ENCODE results near the gene BRD4. TPM values are rescaled to one million over a fixed set of nuclear protein-coding genes. Genes with fewer than 3 reads are reported as not detected.
A peak's percentile ranks its signal among the peaks of the same experiment; 100 is the strongest.

Gene BRD4
- polyA plus RNA-seq, 1 donor from 2014 or later: 3.6 TPM

- peak overlapping the region; percentile 87 for H3K27ac ChIP-seq (ENCODE audit: low read length)
- H3K9me3 ChIP-seq (ENCODE audit: low read length): no peaks in the 10 kb centered on the region
- no peaks in the 10 kb centered on the region for H3K27me3 ChIP-seq (ENCODE audit: insufficient read depth, low read depth, low read length)
- no peak overlapping the region for H2AFZ ChIP-seq (ENCODE audit: low read depth, low read length)
- H4K20me1 ChIP-seq (ENCODE audit: insufficient read depth): peaks cover 14% of the 10 kb centered on the region
- no peaks in the 10 kb centered on the region for H3K36me3 ChIP-seq (ENCODE audit: insufficient read depth, low read length)
- H3K9me2 ChIP-seq (ENCODE audit: insufficient read depth, low read length): no peaks in the 10 kb centered on the region
- H3K79me2 ChIP-seq (replicated peaks; ENCODE audit: insufficient read depth, low read length): peaks cover 65% of the 10 kb centered on the region
- peak overlapping the region; percentile 96 for H3K9ac ChIP-seq (ENCODE audit: low read length)
- peak overlapping the region; percentile 99 for H3K4me3 ChIP-seq (ENCODE audit: low read length)
- H3F3A ChIP-seq (ENCODE audit: insufficient read depth, low read length, poor library complexity, severe bottlenecking): no peaks in the 10 kb centered on the region
- TF ChIP-seq MXI1 (conservative IDR thresholded peaks at IDR 0.05; ENCODE audit: poor library complexity, severe bottlenecking) (peak; percentile 17), RAD21 (conservative IDR thresholded peaks at IDR 0.05) (no peak)
- peak overlapping the region; percentile 43 for H3K4me2 ChIP-seq (ENCODE audit: low read length)
These were observed 1.4 kb downstream of the BRD4 start for GRCh38 chr19:15330801-15331418.

GRCh38 chr19:15328312-15328711, 4.0 kb downstream of the BRD4 start:
- H2AFZ ChIP-seq (ENCODE audit: low read depth, low read length): no peak overlapping the region
- no peak overlapping the region for H3K9ac ChIP-seq (ENCODE audit: low read length)
- no peaks in the 10 kb centered on the region for H3F3A ChIP-seq (ENCODE audit: insufficient read depth, low read length, poor library complexity, severe bottlenecking)
- peaks cover 90% of the 10 kb centered on the region for H3K79me2 ChIP-seq (replicated peaks; ENCODE audit: insufficient read depth, low read length)
- peaks cover 34% of the 10 kb centered on the region for H4K20me1 ChIP-seq (ENCODE audit: insufficient read depth)
- H3K9me2 ChIP-seq (ENCODE audit: insufficient read depth, low read length): no peaks in the 10 kb centered on the region
- no peaks in the 10 kb centered on the region for H3K27me3 ChIP-seq (ENCODE audit: insufficient read depth, low read depth, low read length)
- no peaks in the 10 kb centered on the region for H3K36me3 ChIP-seq (ENCODE audit: insufficient read depth, low read length)
- TF ChIP-seq EP300 (conservative IDR thresholded peaks at IDR 0.05; ENCODE audit: poor library complexity, severe bottlenecking) (no peak), TAF1 (IDR thresholded peaks at IDR 0.05; ENCODE audit: low read depth) (no peak), RAD21 (conservative IDR thresholded peaks at IDR 0.05) (no peak), SMC3 (conservative IDR thresholded peaks at IDR 0.05; ENCODE audit: poor library complexity) (no peak), MXI1 (conservative IDR thresholded peaks at IDR 0.05; ENCODE audit: poor library complexity, severe bottlenecking) (no peak), EZH2 (IDR thresholded peaks at IDR 0.05; ENCODE audit: borderline replicate concordance, insufficient read depth, low read length, poor library complexity, severe bottlenecking) (no peak), CTCF (IDR thresholded peaks at IDR 0.05; ENCODE audit: poor library complexity, severe bottlenecking) (no peak), REST (IDR thresholded peaks at IDR 0.05; ENCODE audit: borderline replicate concordance) (no peak), POLR2AphosphoS5 (IDR thresholded peaks at IDR 0.05) (no peak)
- H3K4me2 ChIP-seq (ENCODE audit: low read length): no peak overlapping the region
- H3K4me3 ChIP-seq (ENCODE audit: low read length): no peak overlapping the region
- no peak overlapping the region for H3K27ac ChIP-seq (ENCODE audit: low read length)
- H3K9me3 ChIP-seq (ENCODE audit: low read length): no peaks in the 10 kb centered on the region

Measured in neural cell (in vitro differentiated cells).